Activated effector memory CD4-positive, alpha-beta T cell treated with Interleukin-2 at 50 U/mL for 16 hours (primary cell): ENCODE data around the gene ZNF394.

Experiments
- DNase-seq: peaks from one replicate; pipeline ENCODE4 v3.0.0-alpha.2; 2020

The ZNF394 gene

DNA sequence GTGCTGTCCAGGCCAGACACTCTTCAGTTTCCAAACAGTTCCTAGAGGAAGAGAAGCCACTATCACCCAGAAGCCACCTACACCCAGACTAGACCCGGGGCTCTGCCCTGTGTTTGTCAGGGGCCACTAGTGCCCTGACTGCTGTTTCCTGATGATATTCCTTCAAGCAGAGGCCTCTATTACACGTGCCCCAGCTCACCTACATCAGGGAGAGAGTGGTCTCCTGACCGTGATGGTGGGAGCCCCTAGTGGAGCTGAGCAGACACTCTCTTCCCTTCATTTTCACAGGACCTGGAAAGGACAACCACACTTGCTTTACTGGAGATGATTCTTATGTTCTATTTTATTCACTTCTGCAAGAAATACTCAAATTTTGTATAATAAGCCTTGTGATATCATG is 9.2 kb downstream of the ZNF394 start:
- DNase-seq, result no peak

DNA sequence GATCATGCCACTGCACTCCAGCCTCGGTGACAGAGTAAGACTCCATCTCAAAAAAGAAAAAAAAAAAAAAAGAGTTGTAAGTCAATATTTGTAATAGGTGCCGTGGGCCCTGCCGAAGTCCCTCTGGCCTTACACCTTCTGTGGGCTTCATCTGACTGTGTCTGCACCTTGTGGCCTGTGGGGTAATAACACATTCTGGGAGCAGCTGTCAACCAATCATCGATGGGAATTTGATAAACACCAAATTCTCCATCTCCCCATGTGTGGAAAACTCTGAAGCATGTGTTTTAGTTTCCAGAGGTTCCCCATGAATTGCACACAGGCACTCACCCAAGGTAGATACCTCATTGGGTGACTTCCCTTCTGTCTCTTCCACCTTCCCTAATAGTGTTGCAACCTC is 10.8 kb downstream of the ZNF394 start:
- DNase-seq, result no peak

DNA sequence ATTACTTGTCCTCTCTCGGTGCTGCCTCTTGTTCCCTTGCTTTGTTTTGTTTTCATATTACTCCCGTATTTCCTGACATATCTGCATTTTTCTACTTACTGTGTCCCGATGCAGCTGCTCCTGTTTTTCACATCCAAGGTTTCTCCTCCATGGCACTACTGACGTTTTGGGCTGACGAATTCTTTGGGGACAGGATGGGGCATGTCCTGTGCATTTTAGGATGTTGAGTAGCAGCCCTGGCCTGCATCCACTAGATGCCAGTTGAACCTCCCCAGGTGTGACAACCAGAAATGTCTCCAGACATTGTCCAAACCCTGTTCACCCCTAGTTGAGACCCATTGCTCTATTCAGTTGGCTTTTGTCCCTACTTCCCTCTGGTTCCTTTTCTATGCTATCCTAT is 15.0 kb downstream of the ZNF394 start:
- no peak for DNase-seq

DNA sequence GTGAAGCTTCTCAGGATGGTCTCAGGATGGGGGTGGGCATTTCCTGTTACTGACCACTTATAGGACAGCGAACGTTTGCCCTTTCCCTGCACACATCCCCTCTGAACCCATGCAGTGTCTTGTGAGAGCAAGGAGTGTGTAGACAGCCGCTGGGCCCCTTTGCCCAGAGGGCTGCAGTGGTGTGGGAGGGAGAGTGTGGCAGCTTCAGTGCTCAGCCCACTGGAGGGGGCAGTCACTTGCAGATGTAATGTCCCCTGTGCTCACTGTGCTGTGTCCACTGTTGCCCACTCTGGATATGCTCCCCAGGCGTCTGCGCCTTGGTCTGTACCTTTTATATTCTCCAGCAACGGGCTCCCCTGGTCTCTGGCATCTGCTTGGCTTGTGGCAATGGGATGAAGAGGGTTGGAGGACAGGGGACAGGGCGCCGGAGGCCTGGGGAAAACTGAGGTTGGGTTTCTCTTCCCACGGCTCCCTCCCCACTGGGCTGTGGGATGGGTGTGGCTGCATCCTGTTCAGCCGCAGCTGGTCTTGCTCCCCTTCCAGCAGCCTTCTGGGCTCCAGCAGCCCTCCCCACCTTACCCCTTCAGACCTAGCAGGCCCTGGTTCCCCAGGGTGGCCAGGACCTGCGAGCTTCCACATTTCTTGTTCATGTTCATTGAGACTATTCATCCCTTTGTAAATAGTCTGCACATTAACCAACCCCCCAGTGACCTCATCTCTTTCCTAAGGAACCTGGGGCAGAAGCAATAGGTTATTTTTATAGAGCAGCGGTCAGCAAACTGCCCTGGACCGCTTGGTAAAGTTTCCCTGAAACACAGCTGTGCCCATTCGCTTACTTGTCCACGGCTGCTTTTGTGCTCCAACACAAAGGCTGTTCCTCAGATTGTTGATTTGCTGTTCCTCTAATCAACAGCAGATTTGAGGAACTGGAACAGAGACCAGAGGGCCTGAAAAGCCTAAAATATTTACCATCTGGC is 21.3 kb downstream of the ZNF394 start:
- no peak for DNase-seq

DNA sequence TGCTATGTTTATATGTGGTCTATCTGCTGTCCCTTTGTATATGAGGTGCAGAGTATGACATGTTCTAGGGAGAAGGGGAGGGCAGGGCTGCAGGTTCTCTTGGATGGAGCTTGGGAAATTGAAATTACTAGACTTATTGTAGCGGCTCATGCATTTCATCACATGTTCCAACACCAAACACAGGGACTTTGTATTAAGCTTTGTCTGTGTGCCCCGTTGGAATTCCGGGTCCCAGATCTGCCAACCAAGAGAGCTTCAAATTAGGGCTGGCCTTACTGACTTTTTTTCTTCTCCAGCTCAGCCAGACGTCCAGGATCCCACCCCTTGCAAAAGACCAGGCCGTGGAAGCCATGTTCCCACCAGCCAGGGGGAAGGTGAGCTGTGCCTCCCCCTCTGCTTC is 24.0 kb downstream of the ZNF394 start:
- no peak for DNase-seq

DNA sequence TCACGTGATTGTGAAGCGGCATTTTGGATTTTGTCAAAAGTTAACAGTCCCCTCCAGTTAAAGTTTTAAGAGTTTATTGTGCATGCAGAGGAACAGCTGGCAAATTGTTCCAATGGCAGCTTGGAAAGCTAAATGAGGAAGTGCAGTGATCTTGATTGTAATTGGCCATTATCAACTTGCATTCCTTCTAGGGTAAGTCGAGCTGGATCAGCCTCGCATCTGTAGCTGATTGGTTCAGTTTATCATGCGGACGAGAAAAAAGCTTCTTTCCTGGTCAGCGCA is 26.8 kb downstream of the ZNF394 start:
- no peak for DNase-seq

DNA sequence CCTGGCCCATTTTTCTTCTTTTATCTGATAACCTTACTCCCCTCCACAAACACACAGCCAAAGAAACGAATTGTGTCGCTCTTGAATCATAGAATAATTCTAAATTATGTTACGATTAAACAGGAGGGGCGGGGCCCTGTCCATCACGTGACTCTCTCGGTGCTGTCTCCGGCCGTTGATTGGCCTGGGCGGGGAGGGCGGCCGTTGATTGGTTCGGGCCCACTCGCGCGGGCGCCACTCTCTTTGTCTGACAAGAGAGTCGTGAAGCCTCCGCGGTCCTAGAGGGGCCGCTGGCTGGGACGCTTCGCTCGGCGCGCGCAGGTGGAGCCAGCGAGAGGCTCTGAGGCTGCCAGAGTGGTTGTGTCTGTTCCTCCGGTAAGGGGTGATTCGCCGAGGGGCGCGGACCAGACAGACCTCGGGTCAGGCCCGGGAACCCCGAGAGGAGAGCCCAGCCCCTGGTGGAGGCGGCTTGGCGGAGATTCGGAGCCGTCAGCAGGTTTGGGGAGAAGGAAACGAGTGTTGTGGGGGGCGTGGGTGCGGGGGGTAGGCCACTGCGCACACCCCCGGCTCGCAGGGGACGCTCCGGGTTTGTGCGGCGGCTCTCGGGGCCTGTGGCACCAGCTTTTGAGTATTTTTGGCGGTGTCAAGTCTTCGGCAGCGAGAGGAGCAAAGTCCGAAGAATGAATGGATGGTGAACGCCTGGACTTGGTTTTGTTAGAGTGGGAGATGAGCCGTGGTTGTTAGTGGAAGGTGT is 27.3 kb downstream of the ZNF394 start, which contains the start of gene ZNF789:
Gene ZNF789, plus strand, starts transcription at position 330 of the 754 bp plus-strand sequence. CDS start 3,567 bp downstream, outside the sequence.
- peak; percentile 97 for DNase-seq

DNA sequence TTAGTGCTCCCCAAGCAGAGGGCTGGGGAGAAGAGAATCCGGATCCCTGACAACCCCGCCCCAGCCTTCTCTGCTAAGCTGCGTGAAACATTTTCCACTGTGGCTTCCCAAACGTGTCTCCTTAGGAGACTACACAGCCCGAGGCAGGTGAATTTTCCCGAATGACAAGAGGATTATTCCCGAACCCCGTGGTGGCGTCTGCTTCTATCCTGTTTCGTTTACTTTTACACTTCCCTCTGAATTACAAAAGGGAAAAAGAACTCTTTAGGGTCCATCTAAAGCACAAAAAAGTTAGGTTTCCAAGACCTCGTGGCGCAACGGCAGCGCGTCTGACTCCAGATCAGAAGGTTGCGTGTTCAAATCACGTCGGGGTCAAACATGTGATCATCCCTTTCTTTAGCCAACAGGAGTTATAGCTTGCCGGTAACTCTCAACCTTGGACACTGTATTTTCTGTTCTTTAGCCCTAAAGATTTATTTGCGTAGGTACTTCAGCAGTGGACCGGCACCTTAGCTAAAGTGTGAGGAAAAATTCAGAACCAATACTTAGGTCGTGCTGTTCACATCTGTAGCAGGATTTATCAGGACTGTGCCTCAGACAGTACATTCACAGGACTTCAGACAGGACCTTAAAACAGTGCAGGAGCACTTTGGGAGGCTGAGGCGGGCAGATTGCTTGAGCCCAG is 30.6 kb downstream of the ZNF394 start:
- no peak for DNase-seq

DNA sequence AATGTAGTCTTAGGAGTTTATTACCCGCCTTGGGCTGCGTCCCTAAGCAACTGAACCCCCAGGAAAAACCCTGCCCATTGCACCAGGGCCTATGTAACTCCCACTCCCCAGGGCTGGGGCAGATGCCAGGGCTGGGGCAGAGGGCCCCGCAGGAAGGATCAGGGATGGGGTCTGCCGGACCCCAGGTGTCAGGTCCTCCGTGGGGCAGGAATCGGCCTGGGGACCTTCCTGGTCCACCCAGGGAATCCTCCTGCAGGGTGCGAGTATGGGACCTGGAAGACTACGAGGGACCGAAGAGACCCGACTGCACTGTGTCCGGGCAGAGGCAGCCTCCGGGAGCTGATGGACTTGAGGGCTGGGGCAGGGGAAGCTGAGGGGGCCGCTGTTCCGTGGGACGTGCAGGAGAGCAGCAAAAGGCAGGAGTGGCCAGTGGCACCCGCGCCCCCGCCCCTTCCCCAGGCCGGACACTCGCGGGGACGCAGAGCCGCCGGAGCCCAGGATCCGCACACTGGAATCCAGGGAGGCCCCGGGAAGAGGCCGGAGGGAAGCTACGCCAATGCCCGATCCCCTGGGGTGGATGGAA is 31.7 kb downstream of the ZNF394 start:
- no peak for DNase-seq

DNA sequence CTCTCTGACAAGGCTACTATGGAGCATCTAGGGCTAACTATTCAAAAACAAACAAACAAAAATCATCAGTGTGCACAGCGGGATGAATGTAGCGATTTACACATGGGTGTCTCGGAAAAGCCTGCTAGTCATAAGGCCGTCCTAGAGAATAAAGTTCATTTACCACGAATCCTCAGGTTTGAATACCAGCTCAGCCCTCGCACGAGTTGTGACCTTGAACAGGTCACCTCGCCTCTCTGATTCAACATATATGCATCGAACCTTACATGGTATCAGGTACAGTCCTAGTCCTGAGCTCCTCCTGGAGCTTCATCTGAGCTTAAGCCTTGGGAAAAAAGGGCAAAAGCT is 34.7 kb downstream of the ZNF394 start:
- no peak for DNase-seq

DNA sequence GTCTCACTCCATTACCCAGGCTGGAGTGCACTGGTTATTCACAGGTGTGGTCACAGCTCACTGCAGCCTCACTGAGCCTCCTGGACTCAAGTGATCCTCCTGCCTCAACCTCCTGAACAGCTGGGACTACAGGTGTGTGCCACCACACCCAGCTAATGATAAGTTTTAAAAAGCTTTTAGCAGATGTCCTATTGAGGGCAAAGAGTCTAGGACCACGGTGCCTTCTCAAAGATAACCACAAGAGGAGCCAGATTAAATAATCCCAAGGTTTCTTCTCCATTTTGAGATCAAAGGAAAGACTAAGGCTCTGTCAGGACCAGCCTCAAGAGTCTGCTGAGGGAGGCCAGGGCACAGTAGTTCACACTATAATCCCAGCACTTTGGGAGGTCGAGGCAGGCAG is 38.9 kb downstream of the ZNF394 start:
- no peak for DNase-seq

DNA sequence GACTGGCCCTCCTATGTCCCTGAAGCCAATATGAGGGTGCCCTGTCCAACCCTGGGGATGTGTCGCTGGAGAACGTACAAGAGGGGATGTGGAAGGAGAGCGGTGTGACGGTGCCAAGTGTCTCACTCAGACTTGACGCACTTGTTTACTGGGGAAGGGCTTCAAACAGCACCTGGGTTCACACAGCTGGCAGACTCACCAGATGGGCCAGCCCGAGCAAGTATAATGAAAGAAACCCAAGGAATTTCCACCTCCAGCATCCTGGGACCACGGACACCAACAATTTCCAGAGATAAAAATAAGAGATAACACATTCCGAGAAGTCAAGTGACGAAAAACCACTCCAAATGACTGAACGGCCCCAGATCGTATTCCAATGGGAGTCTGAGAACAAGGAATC is 39.4 kb downstream of the ZNF394 start:
- DNase-seq, result no peak

DNA sequence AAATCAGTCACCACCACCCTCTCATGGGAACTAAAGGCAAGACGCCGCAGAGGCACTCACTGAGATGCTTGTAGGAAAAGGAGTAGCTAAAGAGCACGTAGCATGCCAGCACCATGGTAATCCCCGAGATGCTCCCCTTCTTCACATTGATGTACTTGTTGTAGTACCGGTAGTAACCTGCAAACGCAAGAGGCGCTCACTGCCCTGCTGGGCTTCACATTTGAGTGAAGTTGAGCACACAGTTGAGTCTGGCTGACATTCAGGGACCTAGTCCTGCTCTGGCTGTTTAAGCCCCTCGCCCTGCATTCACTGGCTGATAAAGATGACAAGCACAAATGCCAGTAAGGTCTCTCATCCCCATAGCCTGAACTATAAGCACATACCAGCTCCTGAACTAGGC is 41.0 kb downstream of the ZNF394 start:
- no peak for DNase-seq

DNA sequence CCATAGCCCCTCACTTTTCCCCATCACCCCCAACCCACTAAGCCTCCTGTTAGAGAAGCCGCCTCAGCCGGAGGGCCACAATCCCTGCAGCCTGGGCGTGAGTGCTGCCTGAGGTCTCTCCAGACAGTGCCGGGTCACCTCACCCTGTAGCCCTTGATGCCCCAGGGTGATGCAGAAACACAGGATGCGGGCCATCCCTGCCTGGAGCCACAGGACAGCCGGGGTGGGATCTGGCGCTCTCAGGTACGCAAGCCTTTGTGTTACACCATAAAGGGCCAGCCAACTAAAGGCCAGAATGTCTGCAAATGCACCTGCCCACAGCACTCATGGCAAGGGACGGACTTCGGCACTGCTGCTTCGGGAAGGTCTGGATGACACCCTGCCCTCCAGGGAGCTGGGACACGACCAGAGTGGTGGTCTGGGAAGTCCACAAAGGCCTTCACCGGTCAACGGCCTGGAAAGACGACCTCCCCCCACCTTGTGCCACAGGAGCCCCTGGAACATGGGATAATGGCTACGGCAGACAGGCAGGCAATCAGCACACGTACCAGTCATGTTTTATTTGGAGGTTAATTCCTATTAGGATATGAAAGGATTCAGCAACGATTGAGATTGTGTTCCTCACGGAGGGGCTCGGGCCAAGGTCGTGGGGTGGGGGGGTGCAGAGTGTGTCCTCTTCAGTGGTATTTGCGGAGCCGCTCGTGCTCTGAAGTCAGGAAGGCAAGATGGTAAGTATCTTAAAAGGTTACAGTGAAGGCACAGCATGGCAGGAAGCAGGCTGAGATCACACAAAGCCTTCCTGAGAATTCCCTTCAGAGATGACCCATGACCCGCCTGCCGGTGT is 42.2 kb downstream of the ZNF394 start:
- DNase-seq, result no peak

DNA sequence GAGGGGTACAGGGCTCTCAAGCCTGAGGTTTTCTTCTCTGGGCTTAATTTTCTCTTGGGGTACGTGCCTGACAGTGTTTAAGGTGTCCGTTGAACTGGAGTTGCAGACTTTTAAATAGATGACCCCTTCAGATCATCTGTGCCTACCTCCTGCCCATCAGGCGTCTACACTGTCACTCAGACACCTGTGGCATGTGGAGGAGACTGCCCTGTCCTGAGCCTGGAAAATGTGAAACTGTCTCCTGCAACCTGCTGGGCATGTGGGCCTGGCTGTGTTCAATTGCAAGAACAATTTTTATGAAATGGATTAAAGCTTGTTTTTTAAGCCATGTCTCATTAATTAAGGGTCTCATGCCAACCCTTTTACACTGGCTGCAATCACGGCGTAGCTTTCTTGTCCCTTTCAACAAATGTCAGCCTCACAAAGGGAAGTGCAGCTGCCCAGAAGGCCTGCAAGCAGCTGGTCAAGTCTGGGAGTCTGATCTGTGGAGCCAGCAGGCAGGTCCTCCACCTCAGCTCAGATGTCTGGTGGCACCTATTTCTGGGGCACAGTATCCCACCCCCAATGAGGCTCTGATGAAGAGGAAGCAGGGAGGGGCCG is 42.9 kb downstream of the ZNF394 start:
- DNase-seq, result no peak

DNA sequence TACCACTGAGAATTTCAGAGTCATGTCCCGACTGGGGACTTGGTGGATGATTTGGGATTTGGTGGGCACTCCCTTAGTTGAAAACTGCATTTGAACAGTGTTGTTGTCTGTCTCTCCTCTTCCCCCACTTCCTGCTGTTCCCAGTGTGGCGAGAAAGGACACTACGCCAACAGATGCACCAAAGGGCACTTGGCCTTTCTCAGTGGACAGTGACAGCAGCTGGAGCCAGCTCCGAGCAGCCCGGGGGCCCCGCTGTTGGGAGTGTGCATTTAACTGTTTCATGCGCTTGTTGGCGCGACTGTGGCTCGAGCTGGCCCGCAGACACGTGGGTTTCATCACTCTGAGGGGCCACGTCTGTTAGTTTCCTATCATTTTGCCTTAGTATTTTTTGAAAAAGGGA is 43.8 kb downstream of the ZNF394 start:
- DNase-seq, result no peak

DNA sequence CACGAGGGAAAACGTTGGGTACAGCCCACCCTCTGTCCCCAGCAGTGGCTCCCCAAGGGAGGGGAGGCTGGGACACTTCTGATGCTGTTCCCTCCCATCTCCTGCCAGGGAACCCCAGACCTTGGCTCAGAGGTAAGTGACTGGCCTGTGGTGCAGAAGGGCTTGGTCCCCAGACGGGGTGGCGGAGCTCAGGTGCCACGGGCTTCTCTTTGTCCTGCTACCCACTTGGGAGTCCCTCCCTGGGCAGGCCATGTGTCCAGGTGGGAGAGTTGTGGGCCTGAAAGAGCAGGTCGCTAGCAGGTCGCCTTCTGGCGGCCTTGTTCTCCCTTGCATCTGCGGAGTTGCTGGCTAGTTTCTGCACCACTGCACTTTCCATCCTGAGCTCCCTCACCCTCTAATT is 44.2 kb downstream of the ZNF394 start:
- DNase-seq, result no peak

DNA sequence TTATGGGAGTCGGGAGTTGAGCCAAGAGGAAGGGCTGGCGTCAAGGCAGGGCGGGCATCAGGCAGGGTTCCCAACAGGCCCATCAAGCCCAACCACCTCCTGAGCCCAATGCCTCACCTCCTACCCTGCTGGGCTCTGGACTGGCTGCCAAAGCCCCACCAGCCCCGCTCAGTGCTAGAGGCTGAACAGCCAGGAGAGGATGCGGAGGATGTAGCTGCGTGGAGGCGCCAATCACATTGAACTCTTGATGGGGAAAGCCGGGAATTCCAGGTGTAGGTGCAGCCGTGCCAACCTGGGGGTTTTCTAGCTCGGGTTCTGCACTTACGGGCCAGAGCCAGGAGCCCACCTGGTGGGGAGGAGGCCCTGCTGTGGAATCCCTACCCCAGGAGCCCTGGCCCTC is 47.0 kb downstream of the ZNF394 start:
- DNase-seq, result no peak

DNA sequence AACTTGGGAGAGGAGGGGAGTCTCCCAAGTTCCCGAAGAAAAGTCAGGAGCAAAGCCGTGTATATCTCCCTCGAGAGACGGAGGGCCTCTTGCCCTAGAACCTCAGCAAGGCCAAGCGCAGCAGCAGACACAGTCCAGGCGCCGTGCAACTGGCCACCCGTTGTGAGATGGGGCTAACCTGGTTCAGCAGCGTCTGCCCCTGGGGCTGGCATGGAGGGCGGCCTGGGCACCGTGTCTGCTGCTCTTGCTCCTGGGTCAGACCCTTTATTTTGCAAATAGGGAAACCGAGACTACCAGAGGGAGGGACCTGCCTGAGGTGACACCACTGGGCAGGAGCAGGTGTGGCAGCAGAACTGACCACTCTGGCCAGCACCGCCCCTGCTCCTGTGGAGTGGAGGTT is 47.5 kb downstream of the ZNF394 start:
- DNase-seq, result no peak

DNA sequence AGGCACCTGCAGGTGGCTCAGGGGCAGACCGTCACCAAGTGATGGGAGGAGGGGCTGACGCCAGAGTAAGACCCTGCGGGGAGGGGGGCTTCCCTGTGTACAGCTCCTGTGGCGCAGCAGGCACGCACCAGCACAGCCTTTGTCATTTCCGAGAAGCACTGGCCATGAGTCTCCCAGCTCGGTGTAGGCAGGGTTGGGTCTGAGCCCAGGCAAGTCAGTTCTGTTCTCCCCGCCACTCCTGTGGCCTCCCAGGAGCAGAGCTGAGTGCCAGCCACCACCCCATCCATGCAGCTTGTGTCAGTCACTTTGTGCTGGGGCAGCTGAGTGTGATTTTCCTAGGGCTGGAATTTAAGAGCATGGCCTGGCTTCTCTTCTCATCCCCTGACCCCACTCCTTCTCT is 48.1 kb downstream of the ZNF394 start:
- DNase-seq, result no peak

DNA sequence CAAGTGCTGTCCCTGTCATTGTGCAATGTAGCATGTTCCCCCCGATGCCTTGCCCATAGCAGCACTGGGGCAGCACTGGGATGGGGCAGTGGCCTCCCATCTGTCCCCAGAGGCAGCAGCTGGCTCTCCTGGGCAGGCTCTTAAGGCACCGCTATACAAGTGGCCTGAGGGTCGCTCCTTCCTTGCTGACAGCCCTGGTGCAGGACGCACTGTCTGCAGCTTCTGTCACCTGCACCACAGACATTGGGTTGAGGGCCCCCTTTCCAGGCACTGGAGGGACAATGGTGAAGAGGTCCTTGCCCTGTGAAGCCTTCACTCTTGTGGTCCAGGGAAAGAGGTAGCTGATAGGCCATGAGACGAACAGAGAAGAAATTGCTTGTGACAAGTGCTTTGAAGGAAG is 50.8 kb downstream of the ZNF394 start:
- DNase-seq, result no peak

DNA sequence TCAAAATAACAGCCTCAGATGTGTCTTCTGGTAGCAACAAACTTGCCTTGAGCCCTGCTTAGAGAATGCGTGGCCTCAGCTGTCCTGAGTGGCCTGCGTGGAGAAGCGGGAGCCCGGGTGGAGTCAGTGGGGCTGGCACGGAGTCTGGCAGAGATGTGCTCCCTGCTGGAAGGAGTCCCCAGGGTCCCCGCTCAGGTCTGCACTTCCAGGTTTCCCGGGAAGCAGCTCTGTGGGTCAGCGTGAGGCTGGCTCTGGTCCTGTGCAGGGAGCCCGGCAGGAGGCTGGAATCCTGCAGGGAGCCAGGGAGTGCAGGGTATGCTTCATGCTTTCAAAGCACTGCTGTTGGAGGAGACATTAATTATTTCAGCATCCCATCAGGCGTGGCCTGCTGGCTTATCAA is 51.2 kb downstream of the ZNF394 start:
- no peak for DNase-seq
